GM23248 (cell line): ENCODE data around the gene DENND4C.

Source experiments
- EZH2 ChIP-seq: fragments of 200-600 bp; sonication (generic); IDR thresholded peaks from 2 replicates; pipeline ENCODE4 v1.6.1; 2018; ENCODE audit warnings: antibody characterized with exemption, mild to moderate bottlenecking; ENCODE audit not compliant: insufficient read depth, poor library complexity, severe bottlenecking
- EZH2phosphoT487 ChIP-seq: fragments of 200-600 bp; sonication (generic); IDR thresholded peaks from 2 replicates; pipeline ENCODE4 v1.6.1; 2018; ENCODE audit warnings: antibody characterized with exemption, moderate library complexity, mild to moderate bottlenecking, low read depth; ENCODE audit not compliant: insufficient read depth

DNA sequence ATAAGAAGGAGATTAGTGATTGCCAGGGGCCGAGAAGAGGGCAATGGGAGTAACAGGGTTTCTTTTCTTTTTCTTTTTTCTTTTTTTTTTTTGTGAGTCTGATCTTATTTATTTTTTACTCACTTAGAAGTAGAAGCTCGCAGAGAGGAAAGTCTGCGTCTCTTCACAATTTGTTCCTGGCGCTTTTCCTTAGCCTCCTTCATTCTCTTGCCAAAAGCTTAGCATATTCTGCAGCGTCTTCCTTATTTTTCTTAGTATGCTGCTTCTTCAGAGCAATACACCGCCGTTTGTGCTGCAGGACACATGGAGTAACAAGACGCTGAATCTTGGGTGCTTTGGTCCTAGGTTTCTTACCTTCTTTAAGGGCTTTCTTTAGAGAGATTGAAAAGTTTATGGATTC is 30.3 kb upstream of the DENND4C start:
- TF ChIP-seq EZH2 (no peak), EZH2phosphoT487 (no peak)
